SIG-M5 (cell line): ENCODE data around the gene GPR89B.
"Not testable (repeated sequence)": the region's sequence is repeated elsewhere in the genome, so short reads cannot be mapped to it uniquely, and the experiment has no call there.

ENCODE experiments used
- DNase-seq: peaks from one replicate; lab custom pipeline; 2025; lab: John Stamatoyannopoulos, UW

The GPR89B gene

GRCh38 chr1:147928236-147929132, at the start of gene GPR89B:
Gene GPR89B, plus strand, starts transcription at chr1:147928420. Its CDS starts 117 bp downstream, at chr1:147928537.
- peak; percentile 37 for DNase-seq

- DNase-seq: no peak
Measured at GRCh38 chr1:147879911-147880310, 48.3 kb upstream of the GPR89B start.

GRCh38 chr1:147882535-147882934, 45.7 kb upstream of the GPR89B start:
- DNase-seq: no peak

GRCh38 chr1:147890177-147890790, 37.9 kb upstream of the GPR89B start:
- DNase-seq: no peak

- no peak for DNase-seq
Measured at GRCh38 chr1:147891088-147891487, 37.1 kb upstream of the GPR89B start.

GRCh38 chr1:147892216-147892615, 36.0 kb upstream of the GPR89B start:
- DNase-seq: no peak

GRCh38 chr1:147892731-147893214, 35.4 kb upstream of the GPR89B start:
- DNase-seq: no peak

- no peak for DNase-seq
Measured at GRCh38 chr1:147895123-147895522, 33.1 kb upstream of the GPR89B start.

GRCh38 chr1:147897029-147897752, 31.0 kb upstream of the GPR89B start:
- no peak for DNase-seq

- DNase-seq: no peak
Measured at GRCh38 chr1:147897789-147898188, 30.4 kb upstream of the GPR89B start.

- DNase-seq: no peak
Measured at GRCh38 chr1:147902253-147902845, 25.9 kb upstream of the GPR89B start, which contains the start of gene GJA8. Gene GJA8, plus strand, starts transcription at chr1:147902795. Its CDS starts 5,161 bp downstream, at chr1:147907956.

- DNase-seq: no peak
Measured at GRCh38 chr1:147904726-147905125, 23.5 kb upstream of the GPR89B start.

- DNase-seq: no peak
Measured at GRCh38 chr1:147907786-147908509, 20.3 kb upstream of the GPR89B start.

- DNase-seq: no peak
Measured at GRCh38 chr1:147912553-147912952, 15.7 kb upstream of the GPR89B start.

GRCh38 chr1:147913362-147913942, 14.8 kb upstream of the GPR89B start:
- no peak for DNase-seq

- DNase-seq: no peak
Measured at GRCh38 chr1:147919896-147920295, 8.3 kb upstream of the GPR89B start.

- DNase-seq: no peak
Measured at GRCh38 chr1:147924813-147925212, 3.4 kb upstream of the GPR89B start.

- not testable (repeated sequence) for DNase-seq
Measured at GRCh38 chr1:147927215-147927614, 1.0 kb upstream of the GPR89B start.

GRCh38 chr1:147927689-147928088, 531 bp upstream of the GPR89B start:
- not testable (repeated sequence) for DNase-seq

GRCh38 chr1:147931137-147931536, 2.9 kb downstream of the GPR89B start:
- DNase-seq: not testable (repeated sequence)

GRCh38 chr1:147935296-147935695, 7.1 kb downstream of the GPR89B start:
- DNase-seq: not testable (repeated sequence)
